MCF 10A (cell line): ENCODE measurements around the gene TEC. TPM values are rescaled to one million over a fixed set of nuclear protein-coding genes. Genes with fewer than 3 reads are reported as not detected.

Source experiments
- BruUV-seq: library from RNA; stranded (reverse); fragments of 400-500 nt; replicated peaks from 2 replicates; lab custom pipeline; 2021; lab: Mats Ljungman, UMichigan
- CTCF ChIA-PET: fragments of 300-600 bp; sonication (Branson Sonifier 250); formaldehyde crosslinking; extraction: SDS; loops from one replicate; lab custom pipeline; 2021; ENCODE audit warnings: antibody characterized with exemption, inconsistent platforms; lab: Yijun Ruan, JAX
- POLR2A ChIA-PET: fragments of 300-600, 350-650 bp; sonication (Branson Sonifier 250); formaldehyde crosslinking; extraction: SDS; loops from one replicate; lab custom pipeline; 2020; ENCODE audit warnings: antibody characterized with exemption, inconsistent platforms; lab: Yijun Ruan, JAX
- DNase-seq: peaks from one replicate; pipeline ENCODE4 v3.0.0-alpha.2; 2018; ENCODE audit not compliant: unreplicated experiment
- H3K27ac Mint-ChIP-seq: one replicate; pipeline ENCODE4 v1.8.0; 2022; ENCODE audit warnings: mild to moderate bottlenecking, low read depth, mixed read lengths; ENCODE audit not compliant: unreplicated experiment
- H3K27me3 Mint-ChIP-seq: one replicate; pipeline ENCODE4 v1.8.0; 2022; ENCODE audit warnings: mixed read lengths; ENCODE audit not compliant: insufficient read depth, unreplicated experiment
- H3K36me3 Mint-ChIP-seq: one replicate; pipeline ENCODE4 v1.8.0; 2022; ENCODE audit warnings: mild to moderate bottlenecking, moderate library complexity, mixed read lengths; ENCODE audit not compliant: insufficient read depth, unreplicated experiment
- H3K4me1 Mint-ChIP-seq: one replicate; pipeline ENCODE4 v1.8.0; 2022; ENCODE audit warnings: mixed read lengths; ENCODE audit not compliant: insufficient read depth, unreplicated experiment
- H3K4me3 Mint-ChIP-seq: one replicate; pipeline ENCODE4 v1.8.0; 2022; ENCODE audit warnings: mild to moderate bottlenecking, moderate library complexity, mixed read lengths; ENCODE audit not compliant: unreplicated experiment
- H3K9me3 Mint-ChIP-seq: one replicate; pipeline ENCODE4 v1.8.0; 2022; ENCODE audit warnings: mixed read lengths; ENCODE audit not compliant: unreplicated experiment
- intact Hi-C: fragments of 100-400 bp; cut with micrococcal nuclease; formaldehyde crosslinking; loops from 2 replicates; pipeline ENCODE4 v1.14.1; 2022
- total RNA-seq: library from RNA; stranded (reverse); gene quantifications from 2 replicates; pipeline ENCODE4 v1.2.3, GENCODE V29; 2022
- TF ChIP-seq, protein P1 (sequence below): fragments of 200-600 bp; IDR thresholded peaks from one replicate; pipeline ENCODE4 v1.8.0; 2022; ENCODE audit warnings: antibody characterized with exemption, mild to moderate bottlenecking; ENCODE audit not compliant: unreplicated experiment

TEC gene
- total RNA-seq, 1 experiment from 2014 or later, result 1.1 TPM

- H3K4me3 Mint-ChIP-seq, result no peak overlapping the region
- no peaks in the 10 kb centered on the region for H3K36me3 Mint-ChIP-seq
- no peaks in the 10 kb centered on the region for H3K27me3 Mint-ChIP-seq
- no peaks in the 10 kb centered on the region for H3K9me3 Mint-ChIP-seq
- H3K4me1 Mint-ChIP-seq, result no peaks in the 10 kb centered on the region
- TF ChIP-seq, protein P1, sequence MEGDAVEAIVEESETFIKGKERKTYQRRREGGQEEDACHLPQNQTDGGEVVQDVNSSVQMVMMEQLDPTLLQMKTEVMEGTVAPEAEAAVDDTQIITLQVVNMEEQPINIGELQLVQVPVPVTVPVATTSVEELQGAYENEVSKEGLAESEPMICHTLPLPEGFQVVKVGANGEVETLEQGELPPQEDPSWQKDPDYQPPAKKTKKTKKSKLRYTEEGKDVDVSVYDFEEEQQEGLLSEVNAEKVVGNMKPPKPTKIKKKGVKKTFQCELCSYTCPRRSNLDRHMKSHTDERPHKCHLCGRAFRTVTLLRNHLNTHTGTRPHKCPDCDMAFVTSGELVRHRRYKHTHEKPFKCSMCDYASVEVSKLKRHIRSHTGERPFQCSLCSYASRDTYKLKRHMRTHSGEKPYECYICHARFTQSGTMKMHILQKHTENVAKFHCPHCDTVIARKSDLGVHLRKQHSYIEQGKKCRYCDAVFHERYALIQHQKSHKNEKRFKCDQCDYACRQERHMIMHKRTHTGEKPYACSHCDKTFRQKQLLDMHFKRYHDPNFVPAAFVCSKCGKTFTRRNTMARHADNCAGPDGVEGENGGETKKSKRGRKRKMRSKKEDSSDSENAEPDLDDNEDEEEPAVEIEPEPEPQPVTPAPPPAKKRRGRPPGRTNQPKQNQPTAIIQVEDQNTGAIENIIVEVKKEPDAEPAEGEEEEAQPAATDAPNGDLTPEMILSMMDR, result no peak
- ChIA-PET POLR2A (no interaction called here), CTCF (interaction anchor here (1.0 kb wide), 1 partner anchor 13 kb away, joined by 3 read pairs; no protein-coding TSS in a partner anchor)
- no TSS peak for BruUV-seq
- intact Hi-C loops, result no loop called here
- H3K27ac Mint-ChIP-seq, result no peak overlapping the region
- no peak for DNase-seq
Observed at GRCh38 chr4:48103483-48104139, 166.0 kb downstream of the TEC start.

DNA sequence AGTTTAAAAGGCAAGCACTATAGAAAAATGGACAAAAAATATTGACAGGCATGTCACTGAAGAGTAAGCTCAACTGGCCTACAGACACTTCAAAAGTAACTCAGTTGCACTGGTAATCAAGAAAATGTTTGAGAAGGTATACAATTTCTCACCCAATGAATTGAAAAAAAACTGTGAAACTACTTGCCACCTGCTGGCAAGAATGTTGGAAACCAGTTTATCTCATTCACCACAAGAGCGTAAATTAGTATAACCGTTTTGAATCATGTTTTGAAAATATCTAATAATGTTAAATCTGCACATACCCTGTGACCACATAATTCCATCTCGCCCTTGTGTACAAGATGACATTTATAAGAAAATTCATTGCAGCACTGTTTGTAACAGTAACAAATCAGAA, 167.3 kb downstream of the TEC start:
- BruUV-seq, result no TSS peak
- TF ChIP-seq, protein P1, result no peak
- DNase-seq, result no peak
- ChIA-PET POLR2A (no interaction called here), CTCF (interaction anchor here (0.6 to 0.8 kb wide), 3 partner anchors 12 to 364 kb away, joined by 3 to 5 read pairs (median 4); no protein-coding TSS in a partner anchor)
- Mint-ChIP-seq H3K4me1 (no peaks in the 10 kb centered on the region), H3K27me3 (no peaks in the 10 kb centered on the region), H3K4me3 (no peak overlapping the region), H3K9me3 (no peaks in the 10 kb centered on the region), H3K36me3 (no peaks in the 10 kb centered on the region), H3K27ac (no peak overlapping the region)
- intact Hi-C loops, result no loop called here

DNA sequence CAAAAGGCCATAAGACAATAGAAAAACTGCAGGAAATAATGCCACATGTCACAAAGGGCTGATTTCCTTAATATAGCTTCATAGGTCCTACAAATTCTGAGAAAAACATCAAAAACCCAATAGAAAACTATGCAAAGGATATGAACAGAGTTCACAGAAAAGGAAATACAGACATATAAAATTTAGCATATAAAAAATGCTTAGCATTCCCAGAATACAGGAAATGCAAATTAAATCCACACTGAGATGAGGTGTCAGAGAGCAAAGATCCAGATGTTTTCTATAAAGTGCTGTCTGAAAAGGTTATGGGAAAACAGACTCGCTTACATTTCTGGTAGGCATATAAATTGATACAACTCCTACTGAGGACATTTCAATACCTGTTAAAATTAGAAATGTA, 169.4 kb downstream of the TEC start:
- intact Hi-C loops, result no loop called here
- ChIA-PET POLR2A (no interaction called here), CTCF (interaction anchor here (6.2 kb wide), 1 partner anchor 9 kb away, joined by 43 read pairs; no protein-coding TSS in a partner anchor)
- H3K36me3 Mint-ChIP-seq, result no peaks in the 10 kb centered on the region
- TF ChIP-seq, protein P1, result no peak
- H3K4me3 Mint-ChIP-seq, result no peak overlapping the region
- no peaks in the 10 kb centered on the region for H3K27me3 Mint-ChIP-seq
- no peak for DNase-seq
- no peak overlapping the region for H3K27ac Mint-ChIP-seq
- BruUV-seq, result no TSS peak
- H3K4me1 Mint-ChIP-seq, result no peaks in the 10 kb centered on the region
- no peaks in the 10 kb centered on the region for H3K9me3 Mint-ChIP-seq

DNA sequence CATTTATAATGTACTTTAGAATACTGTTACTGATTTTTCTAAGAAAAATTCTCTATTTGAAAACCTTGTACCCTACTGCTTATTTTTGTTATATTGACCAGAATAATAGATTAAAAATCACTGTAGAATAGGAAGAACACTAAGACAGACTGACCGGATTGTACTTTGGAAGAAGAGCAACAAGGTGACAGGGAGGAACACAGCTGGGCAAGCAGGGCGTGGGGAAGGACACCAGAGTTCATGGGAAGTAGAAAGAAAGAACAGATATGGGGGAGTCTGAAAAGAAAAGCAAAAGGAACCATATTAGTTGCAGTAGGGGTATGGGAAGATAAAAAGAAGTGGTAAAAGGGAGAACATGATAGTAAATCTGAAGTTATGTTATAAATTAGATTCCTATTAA, 174.2 kb downstream of the TEC start:
- intact Hi-C loops, result no loop called here
- Mint-ChIP-seq H3K27me3 (no peaks in the 10 kb centered on the region), H3K36me3 (no peaks in the 10 kb centered on the region), H3K9me3 (no peaks in the 10 kb centered on the region), H3K27ac (no peak overlapping the region), H3K4me3 (no peak overlapping the region), H3K4me1 (peaks cover 8% of the 10 kb centered on the region)
- ChIA-PET CTCF (interaction anchor here (0.9 to 6.2 kb wide), 4 partner anchors 13 to 92 kb away, joined by 3 to 43 read pairs (median 6); no protein-coding TSS in a partner anchor), POLR2A (no interaction called here)
- TF ChIP-seq, protein P1, result no peak
- BruUV-seq, result no TSS peak
- DNase-seq, result no peak
